Cardiac muscle cell (in vitro differentiated cells and primary cell): ENCODE results near the gene D2HGDH. TPM values are rescaled to one million over a fixed set of nuclear protein-coding genes. Genes with fewer than 3 reads are reported as not detected.
"Not testable (repeated sequence)": the region's sequence is repeated elsewhere in the genome, so short reads cannot be mapped to it uniquely, and the experiment has no call there.

Source experiments
- DNase-seq, 2 donors: peaks; one replicate each; pipeline versions ENCODE4 v3.0.0 to v3.0.0-alpha.2; 2010 to 2017; ENCODE audit warnings: low read depth in 1 of 2, low spot score in 1 of 2
- H3K27ac ChIP-seq: fragments of 200-600 bp; sonication (generic); 2 replicates; pipeline ENCODE4 v1.5.1; 2016
- H3K27me3 ChIP-seq: fragments of 200-600 bp; sonication (generic); 2 replicates; pipeline ENCODE4 v1.6.0; 2016; ENCODE audit warnings: control low read depth
- H3K36me3 ChIP-seq: fragments of 200-600 bp; sonication (generic); 2 replicates; pipeline ENCODE4 v1.5.1; 2016; ENCODE audit warnings: control low read depth
- H3K4me1 ChIP-seq: fragments of 200-600 bp; sonication (generic); 2 replicates; pipeline ENCODE4 v1.8.1; 2017; ENCODE audit warnings: low read depth, mild to moderate bottlenecking, mixed run types
- H3K4me3 ChIP-seq: fragments of 200-600 bp; sonication (generic); 2 replicates; pipeline ENCODE4 v1.5.1; 2016; ENCODE audit warnings: mild to moderate bottlenecking
- H3K9me3 ChIP-seq: fragments of 200-600 bp; sonication (generic); 2 replicates; pipeline ENCODE4 v1.5.1; 2017; ENCODE audit warnings: low read depth, mild to moderate bottlenecking, control low read depth
- CTCF ChIP-seq: IDR thresholded peaks from 2 replicates; pipeline ENCODE4 v1.5.1; 2012; ENCODE audit warnings: low read depth, mild to moderate bottlenecking, low read length
- polyA plus RNA-seq: library from polyadenylated mRNA; unstranded; fragments of >200 nt; fragmentation: Nextera tagmentation; extraction: Ambion mirVana; gene quantifications from 2 replicates; pipeline ENCODE4 v1.2.1, GENCODE V29; 2016
- total RNA-seq: library from RNA; depleted of rRNA; stranded (reverse); fragments of >200 nt; gene quantifications from 2 replicates; pipeline ENCODE4 v1.2.3, GENCODE V29; 2016

The D2HGDH gene
- total and polyA plus RNA-seq, 2 experiments from 2014 or later, result 24.6 to 26.8 TPM

DNA sequence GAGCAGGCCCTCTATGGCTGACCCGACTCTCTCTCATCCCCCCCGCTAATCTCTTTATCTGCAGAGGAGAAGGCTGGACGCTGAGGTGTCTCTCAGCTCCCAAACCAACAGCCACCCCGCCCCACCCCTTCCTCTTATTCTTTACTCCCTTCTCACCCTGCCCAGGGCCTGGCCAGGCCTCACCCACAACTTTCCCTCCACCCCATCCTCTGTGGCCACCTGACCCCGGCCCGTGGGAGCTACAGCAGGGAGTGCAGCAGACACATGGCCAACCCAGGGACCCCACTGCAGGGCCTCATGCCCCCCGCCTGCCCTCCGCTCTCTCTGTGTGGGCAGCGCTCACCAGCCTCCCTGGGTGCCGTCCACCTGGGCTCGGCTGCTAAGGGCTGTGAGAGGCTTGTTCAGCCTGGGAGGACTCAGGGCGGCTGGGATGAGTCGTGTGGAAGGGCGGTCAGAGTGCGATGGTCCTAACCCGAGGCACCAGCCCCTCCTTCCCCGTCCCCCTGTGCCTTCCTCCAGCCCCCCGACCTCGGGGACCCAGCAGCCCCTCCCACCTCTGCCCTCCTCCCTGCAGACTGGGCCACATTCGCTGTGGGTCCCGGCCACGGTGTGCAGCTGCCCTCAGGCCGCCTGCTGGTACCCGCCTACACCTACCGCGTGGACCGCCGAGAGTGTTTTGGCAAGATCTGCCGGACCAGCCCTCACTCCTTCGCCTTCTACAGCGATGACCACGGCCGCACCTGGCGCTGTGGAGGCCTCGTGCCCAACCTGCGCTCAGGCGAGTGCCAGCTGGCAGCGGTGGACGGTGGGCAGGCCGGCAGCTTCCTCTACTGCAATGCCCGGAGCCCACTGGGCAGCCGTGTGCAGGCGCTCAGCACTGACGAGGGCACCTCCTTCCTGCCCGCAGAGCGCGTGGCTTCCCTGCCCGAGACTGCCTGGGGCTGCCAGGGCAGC lies 81.3 kb downstream of the D2HGDH start:
- no peak for TF ChIP-seq CTCF
- Histone ChIP-seq H3K36me3 (no peaks in the 10 kb centered on the region), H3K27ac (no peak overlapping the region), H3K4me1 (no peaks in the 10 kb centered on the region), H3K9me3 (no peaks in the 10 kb centered on the region), H3K4me3 (no peak overlapping the region), H3K27me3 (no peaks in the 10 kb centered on the region)
- no peak for DNase-seq

GRCh38 chr2:241816431-241817121 lies 82.1 kb downstream of the D2HGDH start:
- Histone ChIP-seq H3K4me3 (no peak overlapping the region), H3K4me1 (no peaks in the 10 kb centered on the region), H3K27ac (no peak overlapping the region), H3K9me3 (no peaks in the 10 kb centered on the region), H3K36me3 (no peaks in the 10 kb centered on the region), H3K27me3 (no peaks in the 10 kb centered on the region)
- no peak for TF ChIP-seq CTCF
- DNase-seq, result no peak

- no peak overlapping the region for H3K27ac ChIP-seq
- no peak overlapping the region for H3K4me3 ChIP-seq
- H3K27me3 ChIP-seq, result no peaks in the 10 kb centered on the region
- H3K9me3 ChIP-seq, result no peaks in the 10 kb centered on the region
- no peak for TF ChIP-seq CTCF
- no peaks in the 10 kb centered on the region for H3K4me1 ChIP-seq
- no peaks in the 10 kb centered on the region for H3K36me3 ChIP-seq
- no peak for DNase-seq
Observed at GRCh38 chr2:241817126-241817820, 82.8 kb downstream of the D2HGDH start.

DNA sequence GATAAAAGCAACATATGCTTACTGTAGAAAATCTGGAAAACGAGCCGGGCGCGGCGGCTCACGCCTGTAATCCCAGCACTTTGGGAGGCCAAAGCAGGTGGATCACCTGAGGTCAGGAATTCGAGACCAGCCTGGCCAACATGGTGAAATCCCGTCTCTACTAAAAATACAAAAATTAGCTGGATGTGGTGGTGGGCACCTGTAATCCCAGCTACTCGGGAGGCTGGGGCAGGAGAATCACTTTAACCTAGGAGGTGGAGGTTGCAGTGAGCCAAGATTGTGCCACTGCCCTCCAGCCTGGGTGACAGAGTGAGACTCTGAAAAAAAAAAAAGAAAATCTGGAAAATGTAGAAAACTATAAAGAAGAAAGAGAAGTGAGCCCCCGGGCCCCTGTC lies 83.4 kb downstream of the D2HGDH start:
- DNase-seq, H3K4me1 ChIP-seq, H3K27ac ChIP-seq, H3K36me3 ChIP-seq, H3K4me3 ChIP-seq, H3K9me3 ChIP-seq, H3K27me3 ChIP-seq: not testable (repeated sequence)

Other genes starting within 250 kb of the D2HGDH start
- gene STK25, start 226.0 kb upstream of the D2HGDH start, total RNA-seq, result 360 and 422 TPM in 2 replicates
- 295 and 302 TPM in 2 replicates for gene STK25, start 226.0 kb upstream of the D2HGDH start, polyA plus RNA-seq
- 45.8 and 47.5 TPM in 2 replicates for gene BOK, start 175.9 kb upstream of the D2HGDH start, total RNA-seq
- 27.2 and 32.2 TPM in 2 replicates for gene BOK, start 175.9 kb upstream of the D2HGDH start, polyA plus RNA-seq
- 93.0 and 101 TPM in 2 replicates for gene THAP4, start 97.5 kb upstream of the D2HGDH start, total RNA-seq
- 82.0 and 113 TPM in 2 replicates for gene THAP4, start 97.5 kb upstream of the D2HGDH start, polyA plus RNA-seq
- gene ATG4B, start 96.9 kb upstream of the D2HGDH start, total RNA-seq, result 62.4 and 105 TPM in 2 replicates
- 110 and 140 TPM in 2 replicates for gene ATG4B, start 96.9 kb upstream of the D2HGDH start, polyA plus RNA-seq
- 31.1 and 47.7 TPM in 2 replicates for gene DTYMK, start 47.8 kb upstream of the D2HGDH start, total RNA-seq
- gene DTYMK, start 47.8 kb upstream of the D2HGDH start, polyA plus RNA-seq, result 72.7 and 85.3 TPM in 2 replicates
- gene ING5, start 32.6 kb upstream of the D2HGDH start, total RNA-seq, result 39.4 and 53.6 TPM in 2 replicates
- 16.3 and 26.3 TPM in 2 replicates for gene ING5, start 32.6 kb upstream of the D2HGDH start, polyA plus RNA-seq
- gene GAL3ST2, start 42.2 kb downstream of the D2HGDH start, total RNA-seq, result 0.18 and 1.2 TPM in 2 replicates
- gene GAL3ST2, start 42.2 kb downstream of the D2HGDH start, polyA plus RNA-seq, result not detected in 2 replicates
- gene NEU4, start 74.6 kb downstream of the D2HGDH start, total RNA-seq, result 0.56 and 1.8 TPM in 2 replicates
- 0.13 and 1.6 TPM in 2 replicates for gene NEU4, start 74.6 kb downstream of the D2HGDH start, polyA plus RNA-seq
- not detected in 2 replicates for gene PDCD1, start 124.3 kb downstream of the D2HGDH start, total RNA-seq
- gene PDCD1, start 124.3 kb downstream of the D2HGDH start, polyA plus RNA-seq, result not detected in 2 replicates
- not detected in 2 replicates for gene RTP5, start 135.1 kb downstream of the D2HGDH start, total RNA-seq
- not detected in 2 replicates for gene RTP5, start 135.1 kb downstream of the D2HGDH start, polyA plus RNA-seq